ENCODE results near the gene TMEM163. TPM values are rescaled to one million over a fixed set of nuclear protein-coding genes. Genes with fewer than 3 reads are reported as not detected.

Gene TMEM163
- total RNA-seq, 2 donors from 2014 or later = 0.24 TPM; not detected in 1

DNA sequence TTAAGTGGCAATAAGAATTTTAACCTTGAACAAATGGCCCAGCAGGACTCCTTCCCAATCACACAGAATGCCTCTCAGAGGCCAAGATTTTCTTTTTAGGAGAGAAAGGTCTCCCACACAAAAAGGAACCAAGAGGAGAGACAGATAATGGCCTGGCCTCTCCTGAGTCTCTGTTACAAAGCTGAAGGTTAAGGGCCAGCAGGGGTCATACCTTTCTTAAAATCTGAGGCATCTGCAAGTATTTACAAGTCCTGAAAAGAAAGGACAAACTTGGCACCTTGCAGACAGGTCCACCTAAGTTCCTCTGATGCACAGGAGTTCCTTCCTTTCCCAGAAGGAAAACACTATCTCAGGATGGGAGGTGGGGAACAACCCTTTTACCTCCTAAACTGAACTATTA is 142.3 kb downstream of the TMEM163 start:
- Mint-ChIP-seq H3K9me3 (no peaks in the 10 kb centered on the region), H3K4me3 (no peak overlapping the region), H3K27me3 (ENCODE audit: insufficient read depth) (no peaks in the 10 kb centered on the region), H3K27ac (no peak overlapping the region), H3K36me3 (ENCODE audit: low read depth) (no peaks in the 10 kb centered on the region), H3K4me1 (no peaks in the 10 kb centered on the region)
- TF ChIP-seq, protein P1, sequence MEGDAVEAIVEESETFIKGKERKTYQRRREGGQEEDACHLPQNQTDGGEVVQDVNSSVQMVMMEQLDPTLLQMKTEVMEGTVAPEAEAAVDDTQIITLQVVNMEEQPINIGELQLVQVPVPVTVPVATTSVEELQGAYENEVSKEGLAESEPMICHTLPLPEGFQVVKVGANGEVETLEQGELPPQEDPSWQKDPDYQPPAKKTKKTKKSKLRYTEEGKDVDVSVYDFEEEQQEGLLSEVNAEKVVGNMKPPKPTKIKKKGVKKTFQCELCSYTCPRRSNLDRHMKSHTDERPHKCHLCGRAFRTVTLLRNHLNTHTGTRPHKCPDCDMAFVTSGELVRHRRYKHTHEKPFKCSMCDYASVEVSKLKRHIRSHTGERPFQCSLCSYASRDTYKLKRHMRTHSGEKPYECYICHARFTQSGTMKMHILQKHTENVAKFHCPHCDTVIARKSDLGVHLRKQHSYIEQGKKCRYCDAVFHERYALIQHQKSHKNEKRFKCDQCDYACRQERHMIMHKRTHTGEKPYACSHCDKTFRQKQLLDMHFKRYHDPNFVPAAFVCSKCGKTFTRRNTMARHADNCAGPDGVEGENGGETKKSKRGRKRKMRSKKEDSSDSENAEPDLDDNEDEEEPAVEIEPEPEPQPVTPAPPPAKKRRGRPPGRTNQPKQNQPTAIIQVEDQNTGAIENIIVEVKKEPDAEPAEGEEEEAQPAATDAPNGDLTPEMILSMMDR (conservative IDR thresholded peaks at IDR 0.05) = peak; percentile 26
- no peaks in the 10 kb centered on the region for H3K36me3 ChIP-seq (ENCODE audit: control insufficient read depth, insufficient read depth, low read length)
- H3K27ac ChIP-seq (ENCODE audit: low read depth, low read length) = no peak overlapping the region
- H3K4me3 ChIP-seq (ENCODE audit: low read length) = no peak overlapping the region
- H3K4me1 ChIP-seq (ENCODE audit: control insufficient read depth, insufficient read depth, low read length) = no peaks in the 10 kb centered on the region
- H3K27me3 ChIP-seq (ENCODE audit: control insufficient read depth, insufficient read depth, low read length, poor library complexity, severe bottlenecking) = no peaks in the 10 kb centered on the region
- no peaks in the 10 kb centered on the region for H3K9me3 ChIP-seq (ENCODE audit: control insufficient read depth, low read length)
- DNase-seq = no peak
- no peak overlapping the region for H3K9ac ChIP-seq (ENCODE audit: extremely low read depth, low read length, poor library complexity, severe bottlenecking)

DNA sequence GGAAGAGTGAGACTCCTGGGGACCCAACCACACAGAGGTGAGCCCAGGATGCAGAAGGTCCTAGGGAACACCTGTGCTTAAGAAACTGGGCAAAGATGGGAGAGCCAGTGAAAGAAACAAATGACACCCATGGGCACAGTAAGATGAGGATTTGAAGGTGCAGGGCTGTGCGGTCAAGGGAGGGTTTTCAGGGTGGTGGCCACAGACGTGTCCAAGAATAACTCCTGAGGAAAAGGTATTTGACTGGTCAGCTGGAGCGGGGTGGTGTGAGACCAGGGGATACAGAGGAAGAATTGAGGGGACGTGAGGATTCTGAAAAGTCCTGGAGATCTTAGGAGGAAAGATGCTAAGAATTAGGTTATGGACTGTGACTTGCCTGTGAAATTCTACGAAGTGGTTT is 142.9 kb downstream of the TMEM163 start:
- Mint-ChIP-seq H3K27me3 (ENCODE audit: insufficient read depth) (no peaks in the 10 kb centered on the region), H3K27ac (no peak overlapping the region), H3K4me3 (no peak overlapping the region), H3K36me3 (ENCODE audit: low read depth) (no peaks in the 10 kb centered on the region), H3K9me3 (no peaks in the 10 kb centered on the region), H3K4me1 (no peaks in the 10 kb centered on the region)
- Histone ChIP-seq H3K4me3 (ENCODE audit: low read length) (no peak overlapping the region), H3K9me3 (ENCODE audit: control insufficient read depth, low read length) (no peaks in the 10 kb centered on the region), H3K4me1 (ENCODE audit: control insufficient read depth, insufficient read depth, low read length) (no peaks in the 10 kb centered on the region), H3K27ac (ENCODE audit: low read depth, low read length) (no peak overlapping the region), H3K9ac (ENCODE audit: extremely low read depth, low read length, poor library complexity, severe bottlenecking) (no peak overlapping the region), H3K27me3 (ENCODE audit: control insufficient read depth, insufficient read depth, low read length, poor library complexity, severe bottlenecking) (no peaks in the 10 kb centered on the region), H3K36me3 (ENCODE audit: control insufficient read depth, insufficient read depth, low read length) (no peaks in the 10 kb centered on the region)
- 89 to 94% methylated on average over 3 to 5 of the region's 5 CpGs for WGBS, 2 experiments (ENCODE audit: insufficient coverage in 1 of 2, insufficient read length in 1 of 2)
- TF ChIP-seq, protein P1 (conservative IDR thresholded peaks at IDR 0.05) = no peak
- no peak for DNase-seq

DNA sequence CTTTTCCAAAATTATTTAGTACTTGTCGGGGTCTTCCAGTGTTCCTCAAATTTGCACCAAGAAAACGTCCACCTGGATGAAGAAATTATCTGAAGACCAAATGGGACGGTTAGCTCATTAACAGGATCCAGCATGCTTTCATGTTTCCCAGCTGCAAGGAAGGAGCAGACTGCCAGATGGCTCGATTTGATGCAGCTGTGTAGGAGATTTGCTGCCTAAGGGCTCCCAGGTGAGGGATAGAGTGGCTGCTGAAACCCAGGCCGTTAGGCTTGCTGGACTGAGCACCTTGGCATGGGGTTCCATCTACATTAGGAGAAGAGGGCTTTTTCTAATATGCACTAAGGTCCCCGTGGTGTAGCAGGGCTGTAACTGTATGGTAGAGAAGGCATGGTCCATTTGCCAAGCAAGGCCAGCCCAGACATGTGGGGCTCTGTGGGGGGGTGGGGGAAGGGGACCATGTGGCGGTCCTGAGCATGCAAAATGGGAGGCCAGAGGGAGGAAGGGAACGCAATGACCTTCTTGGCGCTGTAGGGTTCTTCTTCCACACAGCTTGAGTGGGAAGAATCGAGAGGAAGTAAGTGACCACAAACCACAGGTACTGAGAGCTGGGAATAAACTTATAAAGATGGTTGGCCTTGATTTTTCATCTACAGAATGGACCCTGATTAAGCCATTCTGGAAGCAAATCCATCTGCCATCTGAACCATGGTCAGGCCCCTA is 144.0 kb downstream of the TMEM163 start:
- DNase-seq = no peak
- Mint-ChIP-seq H3K4me3 (no peak overlapping the region), H3K27ac (no peak overlapping the region), H3K9me3 (no peaks in the 10 kb centered on the region), H3K4me1 (no peaks in the 10 kb centered on the region), H3K36me3 (ENCODE audit: low read depth) (no peaks in the 10 kb centered on the region), H3K27me3 (ENCODE audit: insufficient read depth) (no peaks in the 10 kb centered on the region)
- Histone ChIP-seq H3K27me3 (ENCODE audit: control insufficient read depth, insufficient read depth, low read length, poor library complexity, severe bottlenecking) (no peaks in the 10 kb centered on the region), H3K27ac (ENCODE audit: low read depth, low read length) (no peak overlapping the region), H3K4me3 (ENCODE audit: low read length) (no peak overlapping the region), H3K9me3 (ENCODE audit: control insufficient read depth, low read length) (no peaks in the 10 kb centered on the region), H3K4me1 (ENCODE audit: control insufficient read depth, insufficient read depth, low read length) (no peaks in the 10 kb centered on the region), H3K36me3 (ENCODE audit: control insufficient read depth, insufficient read depth, low read length) (no peaks in the 10 kb centered on the region), H3K9ac (ENCODE audit: extremely low read depth, low read length, poor library complexity, severe bottlenecking) (no peak overlapping the region)
- TF ChIP-seq, protein P1 (conservative IDR thresholded peaks at IDR 0.05) = no peak
- WGBS, 2 experiments (ENCODE audit: insufficient coverage in 1 of 2, insufficient read length in 1 of 2) = 92% methylated on average over 8 to 10 of the region's 10 CpGs
